HL-60/S4 treated with phorbol 12-myristate 13-acetate at 8.2 ng/mL for 4 days and 3 days (cell line): Measurements from ENCODE around the gene FGGY.

Source experiments
- in situ Hi-C: fragments of 300-500 bp; cut with MboI; formaldehyde crosslinking; loops from 2 replicates; pipeline ENCODE4 v1.15.0; 2022; ENCODE audit warnings: low sequenced_read_pairs

FGGY gene

GRCh38 chr1:59409549-59409948, 112.7 kb downstream of the FGGY start:
- in situ Hi-C loops = no loop called here

GRCh38 chr1:59409986-59410385, 113.1 kb downstream of the FGGY start:
- in situ Hi-C loops = no loop called here

GRCh38 chr1:59410457-59410856, 113.6 kb downstream of the FGGY start:
- in situ Hi-C loops = no loop called here

GRCh38 chr1:59411147-59411546, 114.3 kb downstream of the FGGY start:
- in situ Hi-C loops = no loop called here

GRCh38 chr1:59412718-59413326, 115.9 kb downstream of the FGGY start:
- in situ Hi-C loops = no loop called here

- in situ Hi-C loops = no loop called here
These were observed 116.4 kb downstream of the FGGY start for GRCh38 chr1:59413327-59413720.

- in situ Hi-C loops = no loop called here
These were observed 117.7 kb downstream of the FGGY start for GRCh38 chr1:59414406-59415133.

GRCh38 chr1:59415286-59415850, 118.5 kb downstream of the FGGY start:
- in situ Hi-C loops = no loop called here

- in situ Hi-C loops = no loop called here
These were observed 119.0 kb downstream of the FGGY start for GRCh38 chr1:59415881-59416280.

GRCh38 chr1:59417406-59417805, 120.5 kb downstream of the FGGY start:
- in situ Hi-C loops = no loop called here

- in situ Hi-C loops = no loop called here
These were observed 121.7 kb downstream of the FGGY start for GRCh38 chr1:59418363-59419144.

GRCh38 chr1:59419361-59420140, 122.7 kb downstream of the FGGY start:
- in situ Hi-C loops = no loop called here

GRCh38 chr1:59421232-59421920, 124.5 kb downstream of the FGGY start:
- in situ Hi-C loops = no loop called here

- in situ Hi-C loops = no loop called here
These were observed 126.2 kb downstream of the FGGY start for GRCh38 chr1:59422921-59423575.

- in situ Hi-C loops = no loop called here
These were observed 130.3 kb downstream of the FGGY start for GRCh38 chr1:59427155-59427554.

- in situ Hi-C loops = no loop called here
These were observed 130.9 kb downstream of the FGGY start for GRCh38 chr1:59427784-59428183.

GRCh38 chr1:59428828-59429227, 131.9 kb downstream of the FGGY start:
- in situ Hi-C loops = no loop called here

GRCh38 chr1:59429656-59430055, 132.8 kb downstream of the FGGY start:
- in situ Hi-C loops = no loop called here

- in situ Hi-C loops = no loop called here
These were observed 134.8 kb downstream of the FGGY start for GRCh38 chr1:59431566-59432294.
